Measurements from ENCODE around the gene PKMYT1.

The PKMYT1 gene

DNA sequence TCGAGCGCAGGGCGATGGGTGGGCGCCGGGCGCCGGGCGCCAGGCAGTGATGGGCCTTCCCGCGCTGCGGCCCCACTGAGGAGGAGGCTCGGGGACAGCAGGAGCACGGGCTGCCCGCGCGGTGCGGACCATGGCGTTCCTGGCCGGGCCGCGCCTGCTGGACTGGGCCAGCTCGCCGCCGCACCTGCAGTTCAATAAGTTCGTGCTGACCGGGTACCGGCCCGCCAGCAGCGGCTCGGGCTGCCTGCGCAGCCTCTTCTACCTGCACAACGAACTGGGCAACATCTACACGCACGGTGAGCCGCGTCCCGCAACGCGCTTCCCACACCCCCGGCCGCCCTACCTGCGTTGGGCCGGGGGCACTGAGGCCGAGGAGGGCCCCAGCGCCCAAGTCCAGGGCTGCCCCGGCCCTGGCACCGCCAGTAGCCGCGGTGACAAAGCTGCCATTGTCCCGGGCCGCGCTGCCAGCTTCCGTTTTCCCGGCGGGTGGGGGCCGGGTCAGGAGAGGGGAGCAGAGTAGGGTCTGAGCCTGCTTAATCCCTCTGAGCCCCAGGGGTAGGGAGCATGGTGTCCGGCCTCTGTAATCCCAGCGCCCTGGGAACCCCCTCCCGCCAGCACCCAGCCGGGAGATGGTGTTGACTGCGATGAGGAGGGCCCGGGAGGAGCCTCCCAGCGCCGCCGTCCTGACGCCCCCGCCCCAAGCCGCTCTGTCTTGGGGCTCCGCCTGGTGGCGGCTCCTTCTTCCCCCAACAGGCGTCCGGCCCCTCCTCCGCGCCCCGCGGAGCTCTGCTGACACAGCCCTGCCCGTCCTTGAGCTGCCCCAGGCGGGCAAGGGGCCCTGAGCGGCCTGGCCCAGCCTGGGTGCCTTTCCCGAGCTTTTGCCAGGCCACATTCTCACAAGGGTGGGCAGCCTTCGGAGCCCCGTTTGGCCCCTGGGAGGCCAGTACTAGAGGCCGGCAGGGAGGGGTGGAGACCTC lies 10.4 kb downstream of the PKMYT1 start:
- Histone ChIP-seq H3K27ac (ENCODE audit: low read depth, low read length) (no peak overlapping the region), H3K27me3 (ENCODE audit: control insufficient read depth in 1 of 2, insufficient read depth in 2 of 2, low read length in 2 of 2) (peaks cover 29 to 62% of the 10 kb centered on the region in 2 donors), H3K4me3 (ENCODE audit: low read depth in 1 of 2, low read length in 2 of 2) (peak overlapping the region; percentile 55 to 59), H3K4me1 (ENCODE audit: insufficient read depth, low read length) (peaks cover 9% of the 10 kb centered on the region), H3K9me3 (ENCODE audit: low read length) (no peaks in the 10 kb centered on the region), H3K36me3 (ENCODE audit: insufficient read depth, low read length) (no peaks in the 10 kb centered on the region), H3K9ac (ENCODE audit: low read length) (no peak overlapping the region)

DNA sequence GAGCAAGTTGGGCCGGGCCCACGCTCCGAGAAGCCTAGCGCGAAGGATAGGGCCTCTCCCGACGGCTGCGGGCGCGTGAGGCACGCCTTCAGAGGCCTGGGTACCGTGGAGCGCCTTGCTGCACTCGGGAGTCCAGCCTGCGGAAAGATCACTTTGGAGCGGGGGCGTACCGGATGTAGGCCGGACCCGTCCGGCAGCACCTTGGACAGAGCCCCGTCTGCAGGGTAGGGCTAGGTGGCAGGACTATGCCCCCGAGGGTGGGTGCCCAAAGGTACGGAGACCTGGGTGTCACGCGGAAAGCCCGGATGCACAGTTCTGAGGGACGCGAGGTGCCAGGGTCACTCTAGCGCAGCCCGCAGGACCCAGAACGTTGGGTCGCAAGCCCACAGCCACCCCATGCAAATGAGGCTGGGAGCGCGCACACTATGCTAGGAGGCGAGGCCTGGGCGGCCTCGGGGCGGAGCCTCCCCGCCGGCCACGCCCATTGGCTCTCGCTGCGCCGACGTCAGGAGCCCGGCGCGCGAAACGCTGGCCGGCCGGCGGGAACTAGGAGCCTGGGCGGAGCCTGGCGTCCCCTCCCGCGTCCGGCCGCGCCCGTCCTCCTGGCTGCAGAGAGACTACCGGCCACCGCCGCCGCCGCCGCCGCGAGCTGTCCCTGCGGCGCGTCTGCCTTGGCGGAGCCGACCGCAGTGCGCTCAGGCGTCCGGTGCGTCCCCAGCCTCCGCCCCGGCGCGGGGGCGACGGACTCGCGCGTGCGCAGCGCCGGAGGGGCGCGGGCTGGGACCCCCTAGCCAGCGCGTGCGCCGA lies 11.3 kb downstream of the PKMYT1 start, which contains the start of gene PAQR4:
PAQR4 (plus strand) TSS at position 611 of the 807 bp plus-strand sequence. CDS start 327 bp downstream, outside the sequence.
- H3K27ac ChIP-seq (ENCODE audit: low read depth, low read length): no peak within 1 kb of the TSS
- peaks cover 37 to 71% of the 10 kb centered on the region in 2 donors for H3K27me3 ChIP-seq (ENCODE audit: control insufficient read depth in 1 of 2, insufficient read depth in 2 of 2, low read length in 2 of 2)
- H3K9me3 ChIP-seq (ENCODE audit: low read length): no peaks in the 10 kb centered on the region
- no peaks in the 10 kb centered on the region for H3K36me3 ChIP-seq (ENCODE audit: insufficient read depth, low read length)
- H3K4me1 ChIP-seq (ENCODE audit: insufficient read depth, low read length): peaks cover 16% of the 10 kb centered on the region
- no peak within 1 kb of the TSS for H3K9ac ChIP-seq (ENCODE audit: low read length)
- peak within 1 kb of the TSS; percentile 55 to 59 for H3K4me3 ChIP-seq (ENCODE audit: low read depth in 1 of 2, low read length in 2 of 2)

DNA sequence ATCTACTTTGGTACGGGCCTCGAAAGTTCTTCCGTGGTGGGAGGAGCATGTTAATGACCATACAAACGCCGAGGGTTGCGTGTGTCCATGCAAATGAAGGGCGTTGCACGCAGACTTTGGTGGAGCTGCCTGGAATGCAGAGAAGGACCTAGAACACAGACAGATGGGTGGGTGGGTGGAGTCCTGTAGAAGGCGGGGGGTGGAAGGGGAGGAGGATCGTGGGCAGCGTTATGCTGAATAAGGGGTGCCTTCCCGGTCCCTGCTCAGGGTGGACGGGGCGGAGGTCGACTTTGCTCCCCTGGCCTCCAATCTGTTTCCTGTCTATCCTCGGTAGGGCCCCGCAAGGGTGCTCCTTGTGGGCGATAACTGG lies 11.9 kb downstream of the PKMYT1 start:
- H3K27me3 ChIP-seq (ENCODE audit: control insufficient read depth in 1 of 2, insufficient read depth in 2 of 2, low read length in 2 of 2): peaks cover 42 to 77% of the 10 kb centered on the region in 2 donors
- H3K9me3 ChIP-seq (ENCODE audit: low read length): no peaks in the 10 kb centered on the region
- peaks cover 16% of the 10 kb centered on the region for H3K4me1 ChIP-seq (ENCODE audit: insufficient read depth, low read length)
- H3K4me3 ChIP-seq (ENCODE audit: low read depth in 1 of 2, low read length in 2 of 2): peak overlapping the region; percentile 55 to 59
- no peak overlapping the region for H3K9ac ChIP-seq (ENCODE audit: low read length)
- no peak overlapping the region for H3K27ac ChIP-seq (ENCODE audit: low read depth, low read length)
- H3K36me3 ChIP-seq (ENCODE audit: insufficient read depth, low read length): no peaks in the 10 kb centered on the region

DNA sequence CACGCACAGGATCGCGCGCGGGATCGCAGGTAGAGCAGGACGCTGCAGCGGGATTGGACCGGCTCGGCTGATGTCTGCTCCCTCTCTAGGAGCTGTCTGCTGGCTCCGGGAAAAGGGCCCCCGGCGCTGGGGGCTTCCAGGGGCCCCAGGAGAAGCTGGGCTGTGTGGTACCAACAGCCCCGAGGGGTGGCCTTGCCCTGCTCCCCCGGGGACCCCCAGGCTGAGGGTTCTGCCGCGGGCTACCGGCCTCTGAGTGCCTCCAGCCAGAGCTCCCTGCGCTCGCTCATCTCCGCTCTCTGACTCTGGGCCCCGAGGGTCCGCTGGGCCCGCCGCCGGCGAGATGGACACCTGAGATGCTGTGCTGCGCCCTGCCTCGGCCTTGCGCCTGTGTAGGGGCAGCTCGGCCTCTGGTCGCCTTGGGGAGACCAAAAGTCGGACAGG lies 12.5 kb downstream of the PKMYT1 start:
- Histone ChIP-seq H3K9ac (ENCODE audit: low read length) (no peak overlapping the region), H3K4me3 (ENCODE audit: low read depth in 1 of 2, low read length in 2 of 2) (no peak overlapping the region), H3K27me3 (ENCODE audit: control insufficient read depth in 1 of 2, insufficient read depth in 2 of 2, low read length in 2 of 2) (peaks cover 44 to 83% of the 10 kb centered on the region in 2 donors), H3K27ac (ENCODE audit: low read depth, low read length) (no peak overlapping the region), H3K36me3 (ENCODE audit: insufficient read depth, low read length) (no peaks in the 10 kb centered on the region), H3K4me1 (ENCODE audit: insufficient read depth, low read length) (peaks cover 16% of the 10 kb centered on the region), H3K9me3 (ENCODE audit: low read length) (no peaks in the 10 kb centered on the region)

DNA sequence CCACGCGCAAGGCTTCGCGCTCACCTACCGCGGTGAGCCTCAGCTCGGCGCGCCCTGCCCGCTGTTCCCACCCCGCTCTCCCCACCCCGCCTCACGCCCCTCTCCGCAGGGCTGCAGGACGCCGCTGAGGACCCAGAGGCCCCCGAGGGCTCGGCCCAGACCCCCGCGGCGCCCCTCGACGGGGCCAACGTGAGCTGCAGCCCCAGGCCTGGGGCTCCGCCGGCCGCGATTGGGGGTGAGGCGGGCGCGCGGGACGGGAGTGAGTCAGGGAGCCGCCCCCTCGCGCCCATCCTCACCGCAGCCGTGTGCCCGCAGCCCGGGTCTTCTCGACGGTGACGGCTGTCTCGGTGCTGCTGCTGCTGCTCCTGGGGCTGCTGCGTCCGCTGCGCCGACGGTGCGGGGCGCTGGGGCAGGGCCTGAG lies 13.0 kb downstream of the PKMYT1 start:
- Histone ChIP-seq H3K27ac (ENCODE audit: low read depth, low read length) (no peak overlapping the region), H3K27me3 (ENCODE audit: control insufficient read depth in 1 of 2, insufficient read depth in 2 of 2, low read length in 2 of 2) (peaks cover 49 to 88% of the 10 kb centered on the region in 2 donors), H3K36me3 (ENCODE audit: insufficient read depth, low read length) (no peaks in the 10 kb centered on the region), H3K9ac (ENCODE audit: low read length) (no peak overlapping the region), H3K4me3 (ENCODE audit: low read depth in 1 of 2, low read length in 2 of 2) (no peak overlapping the region), H3K9me3 (ENCODE audit: low read length) (no peaks in the 10 kb centered on the region), H3K4me1 (ENCODE audit: insufficient read depth, low read length) (peaks cover 16% of the 10 kb centered on the region)

DNA sequence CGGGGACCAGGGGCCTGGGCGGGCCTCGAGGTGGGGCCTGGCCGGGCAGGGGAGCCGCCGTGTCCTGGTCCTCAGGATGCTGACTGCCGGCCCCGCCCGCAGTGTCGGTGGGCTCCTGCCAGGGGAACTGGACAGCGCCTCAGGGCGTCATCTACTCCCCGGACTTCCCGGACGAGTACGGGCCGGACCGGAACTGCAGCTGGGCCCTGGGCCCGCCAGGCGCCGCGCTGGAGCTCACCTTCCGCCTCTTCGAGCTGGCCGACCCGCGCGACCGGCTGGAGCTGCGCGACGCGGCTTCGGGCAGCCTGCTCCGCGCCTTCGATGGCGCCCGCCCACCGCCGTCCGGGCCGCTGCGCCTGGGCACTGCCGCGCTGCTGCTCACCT lies 13.4 kb downstream of the PKMYT1 start:
- Histone ChIP-seq H3K36me3 (ENCODE audit: insufficient read depth, low read length) (no peaks in the 10 kb centered on the region), H3K27me3 (ENCODE audit: control insufficient read depth in 1 of 2, insufficient read depth in 2 of 2, low read length in 2 of 2) (peaks cover 53 to 92% of the 10 kb centered on the region in 2 donors), H3K4me1 (ENCODE audit: insufficient read depth, low read length) (peaks cover 16% of the 10 kb centered on the region), H3K9me3 (ENCODE audit: low read length) (no peaks in the 10 kb centered on the region), H3K9ac (ENCODE audit: low read length) (no peak overlapping the region), H3K27ac (ENCODE audit: low read depth, low read length) (no peak overlapping the region), H3K4me3 (ENCODE audit: low read depth in 1 of 2, low read length in 2 of 2) (no peak overlapping the region)

DNA sequence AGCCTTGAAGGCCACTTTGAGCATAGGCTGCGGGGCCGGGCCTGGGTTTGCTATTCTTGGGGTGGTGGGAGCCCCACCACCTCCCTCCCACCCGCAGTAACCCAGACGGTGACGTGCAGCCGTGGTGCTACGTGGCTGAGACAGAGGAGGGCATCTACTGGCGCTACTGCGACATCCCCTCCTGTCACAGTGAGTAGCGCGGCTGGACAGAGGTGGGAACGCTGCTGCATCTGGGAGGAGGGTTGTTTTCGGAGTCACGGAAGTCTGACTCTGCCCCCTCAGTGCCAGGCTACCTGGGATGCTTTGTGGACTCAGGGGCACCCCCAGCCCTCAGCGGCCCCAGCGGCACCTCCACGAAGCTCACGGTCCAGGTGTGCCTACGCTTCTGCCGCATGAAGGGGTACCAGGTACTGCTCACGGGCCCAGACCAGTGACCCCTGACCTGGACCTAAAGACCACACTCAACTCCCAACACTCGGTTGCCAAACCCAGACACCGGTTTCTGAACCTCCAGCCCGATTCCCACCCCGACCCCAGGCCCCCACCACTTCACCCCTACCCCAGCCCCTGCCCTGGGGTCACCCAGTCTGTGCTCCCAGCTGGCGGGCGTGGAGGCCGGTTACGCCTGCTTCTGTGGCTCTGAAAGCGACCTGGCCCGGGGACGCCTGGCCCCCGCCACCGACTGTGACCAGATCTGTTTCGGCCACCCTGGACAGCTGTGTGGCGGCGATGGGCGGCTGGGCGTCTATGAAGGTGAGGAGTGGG lies 14.0 kb downstream of the PKMYT1 start:
- peaks cover 16% of the 10 kb centered on the region for H3K4me1 ChIP-seq (ENCODE audit: insufficient read depth, low read length)
- no peak overlapping the region for H3K4me3 ChIP-seq (ENCODE audit: low read depth in 1 of 2, low read length in 2 of 2)
- H3K9me3 ChIP-seq (ENCODE audit: low read length): no peaks in the 10 kb centered on the region

DNA sequence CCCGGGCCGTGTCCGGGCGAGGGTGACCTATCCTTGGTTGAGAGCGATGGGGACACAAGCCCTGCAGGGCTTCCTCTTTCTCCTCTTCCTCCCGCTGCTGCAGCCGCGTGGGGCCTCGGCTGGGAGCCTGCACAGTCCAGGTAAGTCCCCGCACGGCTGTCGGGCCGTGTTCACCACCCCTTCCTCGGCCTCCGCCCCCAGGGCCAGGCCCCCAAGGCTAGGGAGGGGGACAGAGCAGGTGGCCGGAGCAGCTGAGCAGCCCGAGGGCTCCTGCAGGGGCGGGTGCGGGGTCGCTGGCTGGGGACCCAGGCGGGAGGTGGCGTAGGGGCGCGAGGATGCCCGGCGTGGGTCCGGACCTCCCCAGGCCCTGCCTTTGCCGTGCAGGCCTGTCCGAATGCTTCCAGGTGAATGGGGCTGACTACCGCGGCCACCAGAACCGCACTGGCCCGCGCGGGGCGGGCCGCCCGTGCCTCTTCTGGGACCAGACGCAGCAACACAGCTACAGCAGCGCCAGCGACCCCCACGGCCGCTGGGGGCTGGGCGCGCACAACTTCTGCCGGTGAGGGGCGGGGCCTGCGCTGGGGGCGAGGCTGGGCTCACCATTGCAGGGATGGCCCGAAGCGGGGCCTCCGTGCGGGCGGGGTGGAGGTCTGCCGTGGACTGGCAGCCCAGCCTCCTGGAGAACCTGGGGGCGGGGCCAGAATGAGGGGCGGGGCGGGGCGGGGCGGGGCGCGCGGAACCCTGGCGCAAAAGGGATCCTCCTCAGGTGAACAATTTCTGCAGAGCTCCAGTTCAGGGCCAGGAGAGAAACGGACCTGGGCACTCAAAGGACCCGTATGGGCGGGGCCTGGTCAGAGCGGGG lies 15.5 kb downstream of the PKMYT1 start:
- no peak overlapping the region for H3K9ac ChIP-seq (ENCODE audit: low read length)
- H3K27me3 ChIP-seq (ENCODE audit: control insufficient read depth in 1 of 2, insufficient read depth in 2 of 2, low read length in 2 of 2): peaks cover 54 to 93% of the 10 kb centered on the region in 2 donors
- H3K36me3 ChIP-seq (ENCODE audit: insufficient read depth, low read length): no peaks in the 10 kb centered on the region
- H3K27ac ChIP-seq (ENCODE audit: low read depth, low read length): no peak overlapping the region
- H3K4me1 ChIP-seq (ENCODE audit: insufficient read depth, low read length): peaks cover 16% of the 10 kb centered on the region
- no peaks in the 10 kb centered on the region for H3K9me3 ChIP-seq (ENCODE audit: low read length)
- peak overlapping the region in 1 of 2 donors; percentile 13 for H3K4me3 ChIP-seq (ENCODE audit: low read depth in 1 of 2, low read length in 2 of 2)

More for the DNA sequence above, 14.0 kb downstream of the PKMYT1 start:
- Histone ChIP-seq H3K9ac (ENCODE audit: low read length) (no peak overlapping the region), H3K36me3 (ENCODE audit: insufficient read depth, low read length) (no peaks in the 10 kb centered on the region), H3K27ac (ENCODE audit: low read depth, low read length) (no peak overlapping the region), H3K27me3 (ENCODE audit: control insufficient read depth in 1 of 2, insufficient read depth in 2 of 2, low read length in 2 of 2) (peaks cover 54 to 92% of the 10 kb centered on the region in 2 donors)

DNA sequence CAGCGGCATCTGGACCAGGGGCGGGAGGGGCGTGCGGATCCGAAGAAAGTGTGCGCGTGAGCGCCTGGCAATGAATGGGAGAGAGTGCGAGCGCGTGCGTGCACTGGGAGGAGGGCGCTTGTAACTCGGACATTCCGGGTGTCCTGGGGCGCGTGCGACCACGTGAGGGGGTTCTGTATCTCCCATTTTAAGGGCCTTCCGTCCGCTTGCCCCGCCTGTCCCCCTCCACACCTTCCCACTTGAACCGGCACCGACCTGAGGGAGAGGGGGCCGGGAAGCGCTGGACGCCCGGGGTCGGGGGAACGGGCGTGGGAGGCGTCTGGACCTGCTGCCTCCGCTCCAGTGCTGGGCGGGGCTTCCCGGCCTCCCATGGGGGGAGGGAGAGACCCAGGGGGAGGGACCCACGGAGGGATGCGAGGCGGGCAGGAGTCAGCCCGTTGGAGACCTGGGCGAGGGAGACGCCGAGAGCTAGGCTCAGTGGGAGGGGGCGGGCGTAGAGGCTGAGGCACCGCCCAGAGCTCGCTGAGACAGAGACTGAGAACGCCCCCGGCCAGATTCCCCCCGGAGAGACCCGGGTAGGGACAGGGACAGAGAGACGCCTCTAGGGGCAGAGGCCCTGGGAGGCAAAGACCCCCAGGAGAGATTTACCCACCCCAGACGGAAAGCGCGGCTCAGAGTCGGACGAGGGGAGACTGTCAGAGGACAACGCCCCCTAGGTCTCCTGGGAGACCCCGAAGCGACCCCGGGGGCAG lies 16.3 kb downstream of the PKMYT1 start, which contains the start of gene KREMEN2:
KREMEN2 (plus strand) TSS at position 553 of the 752 bp plus-strand sequence. CDS start 246 bp downstream, outside the sequence.
- peaks cover 16% of the 10 kb centered on the region for H3K4me1 ChIP-seq (ENCODE audit: insufficient read depth, low read length)
- peak within 1 kb of the TSS in 1 of 2 donors; percentile 27 for H3K4me3 ChIP-seq (ENCODE audit: low read depth in 1 of 2, low read length in 2 of 2)
- H3K27ac ChIP-seq (ENCODE audit: low read depth, low read length): no peak within 1 kb of the TSS
- peaks cover 54 to 95% of the 10 kb centered on the region in 2 donors for H3K27me3 ChIP-seq (ENCODE audit: control insufficient read depth in 1 of 2, insufficient read depth in 2 of 2, low read length in 2 of 2)
- no peaks in the 10 kb centered on the region for H3K9me3 ChIP-seq (ENCODE audit: low read length)
- no peak within 1 kb of the TSS for H3K9ac ChIP-seq (ENCODE audit: low read length)
- no peaks in the 10 kb centered on the region for H3K36me3 ChIP-seq (ENCODE audit: insufficient read depth, low read length)

All from muscle layer of colon (tissue), 2 donors.